ENCODE results near the gene BNIP5.

The BNIP5 gene

GRCh38 chr6:36283608-36284007 is 53.1 kb downstream of the BNIP5 start:
- TF ChIP-seq CTCF (IDR thresholded peaks at IDR 0.05; ENCODE audit: insufficient read depth, low read depth, low read length, missing control alignments): no peak
- DNase-seq (ENCODE audit: low read depth): no peak
- no peak overlapping the region for H3K4me3 ChIP-seq (ENCODE audit: low read depth, low read length)

- no peak for DNase-seq (ENCODE audit: low read depth)
- H3K4me3 ChIP-seq (ENCODE audit: low read depth, low read length): no peak overlapping the region
- no peak for TF ChIP-seq CTCF (IDR thresholded peaks at IDR 0.05; ENCODE audit: insufficient read depth, low read depth, low read length, missing control alignments)
Measured at GRCh38 chr6:36280983-36281382, 55.7 kb downstream of the BNIP5 start.

GRCh38 chr6:36280467-36280866 is 56.2 kb downstream of the BNIP5 start:
- no peak for TF ChIP-seq CTCF (IDR thresholded peaks at IDR 0.05; ENCODE audit: insufficient read depth, low read depth, low read length, missing control alignments)
- DNase-seq (ENCODE audit: low read depth): peak; percentile 18
- H3K4me3 ChIP-seq (ENCODE audit: low read depth, low read length): no peak overlapping the region

- no peak for TF ChIP-seq CTCF (IDR thresholded peaks at IDR 0.05; ENCODE audit: insufficient read depth, low read depth, low read length, missing control alignments)
- H3K4me3 ChIP-seq (ENCODE audit: low read depth, low read length): no peak overlapping the region
- no peak for DNase-seq (ENCODE audit: low read depth)
Measured at GRCh38 chr6:36277946-36278470, 58.7 kb downstream of the BNIP5 start.

GRCh38 chr6:36276581-36277536 is 59.8 kb downstream of the BNIP5 start:
- no peak for TF ChIP-seq CTCF (IDR thresholded peaks at IDR 0.05; ENCODE audit: insufficient read depth, low read depth, low read length, missing control alignments)
- H3K4me3 ChIP-seq (ENCODE audit: low read depth, low read length): no peak overlapping the region
- DNase-seq (ENCODE audit: low read depth): no peak

GRCh38 chr6:36273802-36274514 is 62.7 kb downstream of the BNIP5 start:
- TF ChIP-seq CTCF (IDR thresholded peaks at IDR 0.05; ENCODE audit: insufficient read depth, low read depth, low read length, missing control alignments): no peak
- no peak overlapping the region for H3K4me3 ChIP-seq (ENCODE audit: low read depth, low read length)
- no peak for DNase-seq (ENCODE audit: low read depth)

All from GM12865 (cell line).